Lower leg skin (tissue), 3 donors: Measurements from ENCODE around the gene CEACAM5.
"Not testable (repeated sequence)": the region's sequence is repeated elsewhere in the genome, so short reads cannot be mapped to it uniquely, and the experiment has no call there.

Experiments used
- POLR2A ChIP-seq, 2 donors: fragments of 450-650 bp; IDR thresholded peaks; one replicate each; pipeline ENCODE4 v1.6.1; 2016 to 2017; ENCODE audit warnings: antibody characterized with exemption in 2 of 2, mild to moderate bottlenecking in 1 of 2, moderate library complexity in 1 of 2
- TF ChIP-seq, protein P1 (sequence below), 3 donors: fragments of 450-650 bp; IDR thresholded peaks; one replicate each; pipeline ENCODE4 v1.5.1; 2016; ENCODE audit warnings: antibody characterized with exemption in 3 of 3, mild to moderate bottlenecking in 3 of 3, moderate library complexity in 2 of 3

DNA sequence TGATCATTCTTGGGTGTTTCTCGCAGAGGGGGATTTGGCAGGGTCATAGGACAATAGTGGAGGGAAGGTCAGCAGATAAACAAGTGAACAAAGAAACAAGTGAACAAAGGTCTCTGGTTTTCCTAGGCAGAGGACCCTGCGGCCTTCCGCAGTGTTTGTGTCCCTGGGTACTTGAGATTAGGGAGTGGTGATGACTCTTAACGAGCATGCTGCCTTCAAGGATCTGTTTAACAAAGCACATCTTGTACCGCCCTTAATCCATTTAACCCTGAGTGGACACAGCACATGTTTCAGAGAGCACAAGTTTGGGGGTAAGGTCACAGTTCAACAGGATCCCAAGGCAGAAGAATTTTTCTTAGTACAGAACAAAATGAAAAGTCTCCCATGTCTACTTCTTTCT, 59.7 kb downstream of the CEACAM5 start:
- TF ChIP-seq, protein P1, sequence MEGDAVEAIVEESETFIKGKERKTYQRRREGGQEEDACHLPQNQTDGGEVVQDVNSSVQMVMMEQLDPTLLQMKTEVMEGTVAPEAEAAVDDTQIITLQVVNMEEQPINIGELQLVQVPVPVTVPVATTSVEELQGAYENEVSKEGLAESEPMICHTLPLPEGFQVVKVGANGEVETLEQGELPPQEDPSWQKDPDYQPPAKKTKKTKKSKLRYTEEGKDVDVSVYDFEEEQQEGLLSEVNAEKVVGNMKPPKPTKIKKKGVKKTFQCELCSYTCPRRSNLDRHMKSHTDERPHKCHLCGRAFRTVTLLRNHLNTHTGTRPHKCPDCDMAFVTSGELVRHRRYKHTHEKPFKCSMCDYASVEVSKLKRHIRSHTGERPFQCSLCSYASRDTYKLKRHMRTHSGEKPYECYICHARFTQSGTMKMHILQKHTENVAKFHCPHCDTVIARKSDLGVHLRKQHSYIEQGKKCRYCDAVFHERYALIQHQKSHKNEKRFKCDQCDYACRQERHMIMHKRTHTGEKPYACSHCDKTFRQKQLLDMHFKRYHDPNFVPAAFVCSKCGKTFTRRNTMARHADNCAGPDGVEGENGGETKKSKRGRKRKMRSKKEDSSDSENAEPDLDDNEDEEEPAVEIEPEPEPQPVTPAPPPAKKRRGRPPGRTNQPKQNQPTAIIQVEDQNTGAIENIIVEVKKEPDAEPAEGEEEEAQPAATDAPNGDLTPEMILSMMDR (IDR thresholded peaks at IDR 0.05), result not testable (repeated sequence)
- not testable (repeated sequence) for TF ChIP-seq POLR2A (IDR thresholded peaks at IDR 0.05)
